HCT116 (cell line): Measurements from ENCODE around the gene MRPL24. TPM values are rescaled to one million over a fixed set of nuclear protein-coding genes. Genes with fewer than 3 reads are reported as not detected.

Source experiments
- ATAC-seq: fragments of 200-7000 bp; cut with Tn5 transposase; 2 replicates; pipeline ENCODE4 v1.9.1; 2020; ENCODE audit warnings: mild to moderate bottlenecking, moderate library complexity
- BruUV-seq: library from RNA; stranded (reverse); fragments of 400-500 nt; replicated peaks from 2 replicates; lab custom pipeline; 2021; lab: Mats Ljungman, UMichigan
- CTCF ChIA-PET: fragments of 300-600 bp; sonication (Branson Sonifier 250); formaldehyde crosslinking; loops from one replicate; lab custom pipeline; 2021; ENCODE audit warnings: antibody characterized with exemption; lab: Charles Lee
- POLR2A ChIA-PET: fragments of 300-600, 350-600 bp; sonication (Branson Sonifier 250); formaldehyde crosslinking; loops from one replicate; lab custom pipeline; 2021; ENCODE audit warnings: antibody characterized with exemption; lab: Charles Lee
- RAD21 ChIA-PET, 2 experiments: fragments of 300-600 bp; sonication (Branson Sonifier 250); formaldehyde crosslinking; loops; one replicate each; lab custom pipeline; 2023; ENCODE audit warnings: low total read pairs in 2 of 2; ENCODE audit not compliant: uncharacterized antibody in 2 of 2, unreplicated experiment in 2 of 2, low non-redundant PET in 1 of 2; lab: Charles Lee
- DNase-seq: peaks from one replicate; pipeline ENCODE4 v3.0.0-alpha.2; 2010; ENCODE audit warnings: low read depth, low spot score
- H2AFZ ChIP-seq: fragments of 200-600 bp; shearing (Covaris generic), sonication (generic); 2 replicates; pipeline ENCODE4 v1.6.1; 2017; ENCODE audit warnings: low read depth, mixed run types, mixed read lengths, antibody characterized with exemption, low read length; ENCODE audit not compliant: poor library complexity, severe bottlenecking
- H3K27ac ChIP-seq: 2 replicates; pipeline ENCODE4 v1.5.1; 2012; ENCODE audit warnings: low read depth, low read length
- H3K27me3 ChIP-seq: fragments of 200-600 bp; sonication (generic); 2 replicates; pipeline ENCODE4 v1.6.1; 2016; ENCODE audit warnings: mixed run types, low read length, mixed read lengths; ENCODE audit not compliant: insufficient read depth
- H3K36me3 ChIP-seq, 2 experiments: fragments of 200-500 bp in 1 of 2; fragments of 200-600 bp in 1 of 2; sonication (Bioruptor generic) in 1 of 2; sonication (generic) in 1 of 2; 2 replicates each; pipeline versions ENCODE4 v1.5.1 to v1.6.1; 2014 to 2016; ENCODE audit warnings: low read length in 2 of 2, inconsistent platforms in 1 of 2, mixed read lengths in 1 of 2, mixed run types in 1 of 2; ENCODE audit not compliant: insufficient read depth in 2 of 2, control insufficient read depth in 1 of 2
- H3K4me1 ChIP-seq, 2 experiments: fragments of 200-600 bp in 1 of 2; sonication (generic) in 1 of 2; 2 replicates each; pipeline versions ENCODE4 v1.5.1 to v1.6.1; 2012 to 2017; ENCODE audit warnings: low read length in 2 of 2, inconsistent platforms in 1 of 2, mild to moderate bottlenecking in 1 of 2, mixed read lengths in 1 of 2, mixed run types in 1 of 2, moderate library complexity in 1 of 2; ENCODE audit not compliant: insufficient read depth in 2 of 2, control insufficient read depth in 1 of 2
- H3K4me2 ChIP-seq: fragments of 200-600 bp; sonication (generic); 2 replicates; pipeline ENCODE4 v1.6.1; 2017; ENCODE audit warnings: mixed run types, low read length, mixed read lengths
- H3K4me3 ChIP-seq, 2 experiments: fragments of 200-600 bp in 1 of 2; sonication (generic) in 1 of 2; replicated peaks in 1 of 2; 2 replicates each; pipeline ENCODE4 v1.5.1; 2011 to 2016; ENCODE audit warnings: low read length in 2 of 2, control low read depth in 1 of 2, low read depth in 1 of 2, mild to moderate bottlenecking in 1 of 2, mixed read lengths in 1 of 2, mixed run types in 1 of 2
- H3K79me2 ChIP-seq: fragments of 200-600 bp; sonication (generic); 2 replicates; pipeline ENCODE4 v1.6.1; 2017; ENCODE audit warnings: mild to moderate bottlenecking, mixed run types, low read length, moderate library complexity, mixed read lengths; ENCODE audit not compliant: insufficient read depth
- H3K9ac ChIP-seq: fragments of 200-600 bp; sonication (generic); 2 replicates; pipeline ENCODE4 v1.6.1; 2016; ENCODE audit warnings: low read length, mixed read lengths
- H3K9me2 ChIP-seq: fragments of 200-600 bp; sonication (generic), shearing (Covaris generic); 2 replicates; pipeline ENCODE4 v1.6.1; 2017; ENCODE audit warnings: mixed run types, mild to moderate bottlenecking, moderate library complexity; ENCODE audit not compliant: insufficient read depth
- H3K9me3 ChIP-seq, 2 experiments: fragments of 200-500 bp in 1 of 2; fragments of 200-600 bp in 1 of 2; sonication (Bioruptor generic) in 1 of 2; sonication (generic) in 1 of 2; 2 replicates each; pipeline ENCODE4 v1.6.1; 2014 to 2017; ENCODE audit warnings: low read length in 2 of 2, mixed read lengths in 2 of 2, inconsistent platforms in 1 of 2, low read depth in 1 of 2, mild to moderate bottlenecking in 1 of 2, mixed run types in 1 of 2, moderate library complexity in 1 of 2; ENCODE audit not compliant: control insufficient read depth in 1 of 2, insufficient read depth in 1 of 2
- H4K20me1 ChIP-seq: fragments of 200-600 bp; sonication (generic), shearing (Covaris generic); 2 replicates; pipeline ENCODE4 v1.6.1; 2017; ENCODE audit warnings: mixed run types, mild to moderate bottlenecking, moderate library complexity; ENCODE audit not compliant: insufficient read depth
- CBX3 ChIP-seq: IDR thresholded peaks from 2 replicates; pipeline ENCODE4 v1.6.1; 2012; ENCODE audit warnings: low read depth
- EGR1 ChIP-seq: IDR thresholded peaks from 2 replicates; pipeline ENCODE4 v1.6.1; 2012; ENCODE audit warnings: low read depth
- JUND ChIP-seq: IDR thresholded peaks from 2 replicates; pipeline ENCODE4 v1.6.1; 2012
- POLR2A ChIP-seq: IDR thresholded peaks from 2 replicates; pipeline ENCODE4 v1.7.0; 2011; ENCODE audit warnings: borderline replicate concordance; ENCODE audit not compliant: insufficient read depth, insufficient read length; ENCODE audit errors: extremely low read depth
- POLR2AphosphoS5 ChIP-seq: IDR thresholded peaks from 2 replicates; pipeline ENCODE4 v1.6.1; 2011; ENCODE audit warnings: mild to moderate bottlenecking, low read depth, low read length, moderate library complexity
- TCF7L2 ChIP-seq: IDR thresholded peaks from 2 replicates; pipeline ENCODE4 v1.7.0; 2011; ENCODE audit warnings: borderline replicate concordance, inconsistent platforms; ENCODE audit not compliant: insufficient read depth, insufficient read length; ENCODE audit errors: extremely low read depth
- YY1 ChIP-seq: IDR thresholded peaks from 2 replicates; pipeline ENCODE4 v1.6.1; 2011; ENCODE audit warnings: low read length, low read depth, moderate library complexity, mild to moderate bottlenecking; ENCODE audit not compliant: insufficient replicate concordance; ENCODE audit errors: extremely low read depth
- ZBTB33 ChIP-seq: IDR thresholded peaks from 2 replicates; pipeline ENCODE4 v1.6.1; 2011; ENCODE audit warnings: mild to moderate bottlenecking, low read length, moderate library complexity; ENCODE audit not compliant: insufficient replicate concordance; ENCODE audit errors: extremely low read depth
- ZNF274 ChIP-seq: fragments of 200-500 bp; sonication (Bioruptor generic); IDR thresholded peaks from 2 replicates; pipeline ENCODE4 v1.6.1; 2014; ENCODE audit warnings: mild to moderate bottlenecking, low read depth, low read length, inconsistent platforms
- intact Hi-C: fragments of 100-400 bp; cut with micrococcal nuclease; formaldehyde crosslinking; loops from 2 replicates; pipeline ENCODE4 v1.10.0; 2022
- total RNA-seq: library from RNA; stranded (reverse); gene quantifications from one replicate; pipeline ENCODE4 v1.2.1, GENCODE V29; 2021; ENCODE audit not compliant: unreplicated experiment
- TF ChIP-seq, protein P1 (sequence below): IDR thresholded peaks from 2 replicates; pipeline ENCODE4 v1.6.1; 2012
- TF ChIP-seq, protein P2 (sequence below): IDR thresholded peaks from 2 replicates; pipeline ENCODE4 v1.6.1; 2012; ENCODE audit warnings: low read depth

Gene MRPL24
- total RNA-seq, 1 experiment from 2014 or later = 111 TPM

- Histone ChIP-seq H3K4me2 (peak overlapping the region; percentile 97), H3K27ac (peak overlapping the region; percentile 99), H3K9me2 (no peaks in the 10 kb centered on the region), H3K9ac (peak overlapping the region; percentile 94), H3K79me2 (peaks cover 65% of the 10 kb centered on the region), H4K20me1 (no peaks in the 10 kb centered on the region), H2AFZ (no peak overlapping the region), H3K36me3 (no peaks in the 10 kb centered on the region; a peak in 1 of 4 replicates), H3K27me3 (no peaks in the 10 kb centered on the region), H3K4me1 (peaks cover 22 to 44% of the 10 kb centered on the region in 2 experiments), H3K4me3 (peak overlapping the region; percentile 67 to 97), H3K9me3 (no peaks in the 10 kb centered on the region)
- ChIA-PET CTCF (interaction anchor here (1.3 to 1.5 kb wide), 3 partner anchors 11 to 64 kb away, joined by 3 to 10 read pairs (median 3); partner anchors contain the start of gene MRPL24), POLR2A (interaction anchor here (0.8 to 1.9 kb wide), 4 partner anchors 11 to 23 kb away, joined by 4 to 11 read pairs (median 8); partner anchors contain the start of genes ISG20L2, METTL25B, MRPL24 and PRCC), RAD21 (interaction anchor here (0.5 to 1.3 kb wide), 6 partner anchors 15 to 811 kb away, joined by 3 to 6 read pairs (median 4); partner anchors contain the start of genes ISG20L2 (in 2 of the 2), METTL25B (in 2 of the 2) and PRCC (in 1 of the 2))
- BruUV-seq = no TSS peak
- peak; percentile 90 for DNase-seq
- peak; percentile 65 for ATAC-seq
- TF ChIP-seq POLR2A (peak; percentile 49), JUND (no peak), ZNF274 (no peak), POLR2AphosphoS5 (0 out of 2 replicates have a peak, but pooled peaks have one; percentile 37), TCF7L2 (peak; percentile 84), ZBTB33 (peak; percentile 49), YY1 (peak; percentile 86), EGR1 (no peak), CBX3 (no peak)
- TF ChIP-seq, protein P1, sequence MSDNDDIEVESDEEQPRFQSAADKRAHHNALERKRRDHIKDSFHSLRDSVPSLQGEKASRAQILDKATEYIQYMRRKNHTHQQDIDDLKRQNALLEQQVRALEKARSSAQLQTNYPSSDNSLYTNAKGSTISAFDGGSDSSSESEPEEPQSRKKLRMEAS = no peak
- TF ChIP-seq, protein P2, sequence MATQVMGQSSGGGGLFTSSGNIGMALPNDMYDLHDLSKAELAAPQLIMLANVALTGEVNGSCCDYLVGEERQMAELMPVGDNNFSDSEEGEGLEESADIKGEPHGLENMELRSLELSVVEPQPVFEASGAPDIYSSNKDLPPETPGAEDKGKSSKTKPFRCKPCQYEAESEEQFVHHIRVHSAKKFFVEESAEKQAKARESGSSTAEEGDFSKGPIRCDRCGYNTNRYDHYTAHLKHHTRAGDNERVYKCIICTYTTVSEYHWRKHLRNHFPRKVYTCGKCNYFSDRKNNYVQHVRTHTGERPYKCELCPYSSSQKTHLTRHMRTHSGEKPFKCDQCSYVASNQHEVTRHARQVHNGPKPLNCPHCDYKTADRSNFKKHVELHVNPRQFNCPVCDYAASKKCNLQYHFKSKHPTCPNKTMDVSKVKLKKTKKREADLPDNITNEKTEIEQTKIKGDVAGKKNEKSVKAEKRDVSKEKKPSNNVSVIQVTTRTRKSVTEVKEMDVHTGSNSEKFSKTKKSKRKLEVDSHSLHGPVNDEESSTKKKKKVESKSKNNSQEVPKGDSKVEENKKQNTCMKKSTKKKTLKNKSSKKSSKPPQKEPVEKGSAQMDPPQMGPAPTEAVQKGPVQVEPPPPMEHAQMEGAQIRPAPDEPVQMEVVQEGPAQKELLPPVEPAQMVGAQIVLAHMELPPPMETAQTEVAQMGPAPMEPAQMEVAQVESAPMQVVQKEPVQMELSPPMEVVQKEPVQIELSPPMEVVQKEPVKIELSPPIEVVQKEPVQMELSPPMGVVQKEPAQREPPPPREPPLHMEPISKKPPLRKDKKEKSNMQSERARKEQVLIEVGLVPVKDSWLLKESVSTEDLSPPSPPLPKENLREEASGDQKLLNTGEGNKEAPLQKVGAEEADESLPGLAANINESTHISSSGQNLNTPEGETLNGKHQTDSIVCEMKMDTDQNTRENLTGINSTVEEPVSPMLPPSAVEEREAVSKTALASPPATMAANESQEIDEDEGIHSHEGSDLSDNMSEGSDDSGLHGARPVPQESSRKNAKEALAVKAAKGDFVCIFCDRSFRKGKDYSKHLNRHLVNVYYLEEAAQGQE = no peak
- TF ChIP-seq, all 23 proteins: peak for 5
- intact Hi-C loops = loop anchor here (1.0 kb wide), 1 partner anchor 15 kb away; the partner anchor contains the start of gene PRCC
Observed at GRCh38 chr1:156751757-156752481, 11.0 kb upstream of the MRPL24 start.
